ENCODE results near the gene BAK1.

Gene BAK1

DNA sequence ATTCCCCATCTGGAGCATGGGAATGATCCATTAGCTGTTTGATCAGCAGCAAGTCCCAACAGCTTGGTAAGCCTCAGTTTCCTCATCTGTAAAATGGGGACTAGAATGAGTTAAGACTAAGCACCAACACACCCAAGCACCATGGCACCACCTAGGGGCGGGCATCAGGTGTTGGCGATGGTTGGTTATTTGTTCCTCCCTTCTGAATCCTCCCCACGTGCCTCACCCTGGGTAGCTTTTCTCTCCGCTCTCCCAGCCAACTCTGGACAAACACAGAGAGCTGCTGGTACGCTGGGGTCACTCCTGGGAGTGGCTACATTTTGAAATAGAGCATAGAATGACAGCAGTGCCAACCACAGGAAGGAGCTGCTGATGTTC, 27.7 kb upstream of the BAK1 start:
- DNase-seq: peak in 2 of 3 donors; percentile 42 to 44
- peaks cover 0 to 6% (median 1%) of the 10 kb centered on the region in 4 experiments for H3K4me1 ChIP-seq (ENCODE audit: control extremely low read depth in 1 of 4, control insufficient read depth in 4 of 4, insufficient read depth in 4 of 4, low read length in 3 of 4)
- no peak overlapping the region for H3K27ac ChIP-seq (ENCODE audit: insufficient read depth in 1 of 2, low read depth in 1 of 2, low read length in 2 of 2, poor library complexity in 1 of 2, severe bottlenecking in 2 of 2)
- H3K9me3 ChIP-seq (ENCODE audit: control extremely low read depth in 1 of 5, control insufficient read depth in 4 of 5, insufficient read depth in 2 of 5, low read depth in 1 of 5, low read length in 4 of 5): peaks cover 0 to 7% (median 0%) of the 10 kb centered on the region in 5 experiments
- H3K27me3 ChIP-seq (replicated peaks in 2 of 5; ENCODE audit: control insufficient read depth in 4 of 5, insufficient read depth in 5 of 5, low read length in 4 of 5): no peaks in the 10 kb centered on the region
- POLR2A ChIA-PET: no interaction called here
- CTCF ChIA-PET: interaction anchor here (1.0 to 3.2 kb wide), 10 partner anchors 8 to 93 kb away, joined by 3 to 14 read pairs (median 4); partner anchors contain the start of gene ITPR3
- H3K4me3 ChIP-seq (ENCODE audit: control insufficient read depth in 1 of 7, extremely low read depth in 1 of 7, insufficient read depth in 4 of 7, low read depth in 2 of 7, low read length in 6 of 7): no peak overlapping the region
- 94% methylated on average over 3 of the region's 5 CpGs for WGBS (ENCODE audit: insufficient coverage)
- H3K36me3 ChIP-seq (ENCODE audit: control insufficient read depth in 4 of 4, insufficient read depth in 4 of 4, low read length in 3 of 4): no peaks in the 10 kb centered on the region

DNA sequence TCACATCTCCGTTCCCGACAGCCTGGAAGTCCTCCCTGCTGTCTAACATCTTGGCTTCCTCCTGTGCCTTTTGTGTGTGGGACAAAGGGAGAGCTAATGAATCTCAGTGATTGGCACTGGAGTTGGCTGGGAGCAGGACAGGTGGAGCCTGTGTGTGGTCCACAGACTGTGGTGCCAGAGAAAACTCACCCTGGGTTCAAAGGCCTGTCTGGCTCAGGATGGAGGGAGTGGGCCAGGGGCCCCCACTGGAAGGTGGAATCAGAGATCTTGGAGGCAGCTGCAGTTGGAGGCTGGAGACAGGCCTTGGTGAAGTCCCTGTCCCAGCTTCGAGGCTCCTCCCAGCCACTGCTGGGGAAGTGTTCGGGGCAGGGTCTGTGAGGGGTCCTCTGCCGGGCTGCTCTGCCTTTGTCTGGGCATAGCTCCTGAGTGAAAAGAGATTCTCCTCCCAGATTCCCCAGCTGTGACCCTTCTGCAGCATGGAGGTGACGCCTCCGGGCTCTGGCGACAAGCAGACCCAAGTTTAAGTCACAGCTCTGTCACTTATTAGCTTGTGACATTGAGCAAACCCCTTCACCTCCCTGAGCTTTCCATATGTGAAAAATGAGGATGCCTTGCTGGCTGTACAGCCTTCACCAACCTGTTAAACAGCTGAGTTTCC, 27.2 kb upstream of the BAK1 start:
- Histone ChIP-seq H3K36me3 (ENCODE audit: control insufficient read depth in 4 of 4, insufficient read depth in 4 of 4, low read length in 3 of 4) (no peaks in the 10 kb centered on the region), H3K9me3 (ENCODE audit: control extremely low read depth in 1 of 5, control insufficient read depth in 4 of 5, insufficient read depth in 2 of 5, low read depth in 1 of 5, low read length in 4 of 5) (peaks cover 0 to 6% (median 0%) of the 10 kb centered on the region in 5 experiments), H3K4me3 (ENCODE audit: control insufficient read depth in 1 of 7, extremely low read depth in 1 of 7, insufficient read depth in 4 of 7, low read depth in 2 of 7, low read length in 6 of 7) (no peak overlapping the region), H3K27ac (ENCODE audit: insufficient read depth in 1 of 2, low read depth in 1 of 2, low read length in 2 of 2, poor library complexity in 1 of 2, severe bottlenecking in 2 of 2) (no peak overlapping the region), H3K4me1 (ENCODE audit: control extremely low read depth in 1 of 4, control insufficient read depth in 4 of 4, insufficient read depth in 4 of 4, low read length in 3 of 4) (peaks cover 0 to 6% (median 1%) of the 10 kb centered on the region in 4 experiments), H3K27me3 (replicated peaks in 2 of 5; ENCODE audit: control insufficient read depth in 4 of 5, insufficient read depth in 5 of 5, low read length in 4 of 5) (no peaks in the 10 kb centered on the region)
- ChIA-PET CTCF (interaction anchor here (0.6 to 3.2 kb wide), 12 partner anchors 9 to 94 kb away, joined by 3 to 14 read pairs (median 4); partner anchors contain the start of genes BAK1 and ITPR3), POLR2A (no interaction called here)
- DNase-seq: no peak
- 96% methylated on average over 5 of the region's 8 CpGs for WGBS (ENCODE audit: insufficient coverage)

DNA sequence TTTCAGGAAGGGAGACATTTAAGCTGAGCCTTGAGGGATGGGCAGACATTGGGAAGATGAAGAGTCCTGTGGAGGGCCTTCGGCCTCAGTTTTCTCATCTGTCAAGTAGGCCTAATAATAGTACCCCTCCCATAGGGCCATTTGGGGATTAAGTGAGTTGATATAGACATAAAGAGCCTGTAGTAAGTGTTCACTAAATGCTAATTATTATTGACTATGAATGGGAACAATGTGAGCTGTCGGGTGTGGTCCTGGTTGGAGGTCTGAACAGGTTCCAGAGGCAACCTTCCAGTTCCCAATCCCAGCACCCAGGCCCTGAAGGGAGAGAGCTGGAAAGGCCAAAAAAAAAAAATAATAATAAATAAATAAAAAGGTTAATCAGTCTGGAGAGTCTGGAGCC, 26.6 kb upstream of the BAK1 start:
- WGBS (ENCODE audit: insufficient coverage): no CpG with 5 or more reads among the region's 2 CpGs
- POLR2A ChIA-PET: no interaction called here

DNA sequence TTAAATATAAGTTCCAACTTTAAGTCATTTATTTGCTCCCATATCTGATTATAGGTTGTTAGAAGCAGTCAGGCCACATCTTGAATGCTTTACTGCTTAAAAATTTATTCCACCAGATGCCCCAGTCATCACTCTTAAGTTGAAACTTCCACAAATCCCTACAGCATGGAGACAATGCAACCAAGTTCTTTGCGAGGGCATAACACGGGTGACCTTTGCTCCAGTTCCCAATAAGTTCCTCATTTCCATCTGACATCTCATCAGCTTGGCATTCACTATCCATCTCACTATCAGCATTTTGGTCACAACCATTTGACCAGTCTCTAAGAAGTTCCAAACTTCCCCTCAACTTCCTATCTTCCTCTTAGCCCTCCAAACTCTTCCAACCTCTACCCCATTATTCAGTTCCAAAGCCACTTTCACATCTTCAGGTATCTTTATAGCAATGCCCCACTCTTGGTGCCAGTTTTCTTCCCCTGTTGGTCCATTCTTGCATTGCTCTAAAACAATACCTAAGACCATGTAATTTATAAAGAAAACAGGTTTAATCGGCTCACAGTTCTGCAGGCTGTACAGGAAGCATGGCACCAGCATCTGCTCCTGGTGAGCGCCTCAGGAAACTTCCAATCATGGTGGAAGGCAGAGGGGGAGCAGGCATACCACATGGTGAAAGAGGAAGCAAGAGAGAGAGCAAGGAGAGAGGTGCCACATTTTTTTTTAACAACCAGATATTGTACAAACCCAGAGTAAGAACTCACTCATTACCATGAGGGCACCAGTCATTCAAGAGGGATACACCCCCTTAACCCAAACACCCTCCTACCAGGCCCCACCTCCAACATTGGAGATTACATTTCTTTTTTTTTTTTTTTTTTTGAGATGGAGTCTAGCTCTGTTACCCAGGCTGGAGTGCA, 25.1 kb upstream of the BAK1 start:
- whole genome bisulfite sequencing (ENCODE audit: insufficient coverage): 98% methylated on average over 4 of the region's 4 CpGs

More for the DNA sequence above, 26.6 kb upstream of the BAK1 start:
- DNase-seq: no peak
- no peak overlapping the region for H3K27ac ChIP-seq (ENCODE audit: insufficient read depth in 1 of 2, low read depth in 1 of 2, low read length in 2 of 2, poor library complexity in 1 of 2, severe bottlenecking in 2 of 2)
- no peaks in the 10 kb centered on the region for H3K27me3 ChIP-seq (replicated peaks in 2 of 5; ENCODE audit: control insufficient read depth in 4 of 5, insufficient read depth in 5 of 5, low read length in 4 of 5)
- no peaks in the 10 kb centered on the region for H3K36me3 ChIP-seq (ENCODE audit: control insufficient read depth in 4 of 4, insufficient read depth in 4 of 4, low read length in 3 of 4)
- CTCF ChIA-PET: interaction anchor here (0.7 to 3.2 kb wide), 8 partner anchors 9 to 94 kb away, joined by 3 to 14 read pairs (median 5); partner anchors contain the start of gene ITPR3
- no peak overlapping the region for H3K4me3 ChIP-seq (ENCODE audit: control insufficient read depth in 1 of 7, extremely low read depth in 1 of 7, insufficient read depth in 4 of 7, low read depth in 2 of 7, low read length in 6 of 7)
- peaks cover 0 to under 1% (median 0%) of the 10 kb centered on the region in 5 experiments for H3K9me3 ChIP-seq (ENCODE audit: control extremely low read depth in 1 of 5, control insufficient read depth in 4 of 5, insufficient read depth in 2 of 5, low read depth in 1 of 5, low read length in 4 of 5)
- peaks cover 0 to 6% (median 1%) of the 10 kb centered on the region in 4 experiments for H3K4me1 ChIP-seq (ENCODE audit: control extremely low read depth in 1 of 4, control insufficient read depth in 4 of 4, insufficient read depth in 4 of 4, low read length in 3 of 4)

DNA sequence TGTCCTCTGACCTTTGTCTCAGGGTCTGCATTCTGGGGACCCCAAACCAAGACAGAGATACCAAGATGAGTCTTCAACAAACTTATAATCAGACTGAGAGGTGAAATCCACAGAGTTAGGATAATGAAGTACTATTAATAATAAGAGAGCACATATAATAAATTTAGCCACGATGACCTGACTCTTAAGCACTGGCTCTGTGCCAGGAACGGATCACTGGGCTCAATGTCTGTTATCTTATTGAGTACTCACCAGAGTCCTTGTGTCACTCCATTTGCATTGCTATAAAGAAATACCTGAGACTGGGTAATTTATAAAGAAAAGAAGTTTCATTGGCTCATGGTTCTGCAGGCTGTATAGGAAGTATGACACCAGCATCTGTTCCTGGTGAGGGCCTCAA, 22.1 kb upstream of the BAK1 start:
- DNase-seq: peak in 1 of 3 donors; percentile 29
- Histone ChIP-seq H3K4me3 (ENCODE audit: control insufficient read depth in 1 of 7, extremely low read depth in 1 of 7, insufficient read depth in 4 of 7, low read depth in 2 of 7, low read length in 6 of 7) (no peak overlapping the region), H3K4me1 (ENCODE audit: control extremely low read depth in 1 of 4, control insufficient read depth in 4 of 4, insufficient read depth in 4 of 4, low read length in 3 of 4) (peaks cover 0 to 1% (median 0%) of the 10 kb centered on the region in 4 experiments), H3K9me3 (ENCODE audit: control extremely low read depth in 1 of 5, control insufficient read depth in 4 of 5, insufficient read depth in 2 of 5, low read depth in 1 of 5, low read length in 4 of 5) (no peaks in the 10 kb centered on the region), H3K27ac (ENCODE audit: insufficient read depth in 1 of 2, low read depth in 1 of 2, low read length in 2 of 2, poor library complexity in 1 of 2, severe bottlenecking in 2 of 2) (no peak overlapping the region), H3K36me3 (ENCODE audit: control insufficient read depth in 4 of 4, insufficient read depth in 4 of 4, low read length in 3 of 4) (no peaks in the 10 kb centered on the region), H3K27me3 (replicated peaks in 2 of 5; ENCODE audit: control insufficient read depth in 4 of 5, insufficient read depth in 5 of 5, low read length in 4 of 5) (no peaks in the 10 kb centered on the region)
- ChIA-PET CTCF (interaction anchor here (1.1 to 1.5 kb wide), 2 partner anchors 12 to 17 kb away, joined by 3 to 5 read pairs; no protein-coding TSS in a partner anchor), POLR2A (no interaction called here)
- WGBS (ENCODE audit: insufficient coverage): 60% methylated on average over 2 of the region's 2 CpGs

More for the DNA sequence above, 25.1 kb upstream of the BAK1 start:
- Histone ChIP-seq H3K9me3 (ENCODE audit: control extremely low read depth in 1 of 5, control insufficient read depth in 4 of 5, insufficient read depth in 2 of 5, low read depth in 1 of 5, low read length in 4 of 5) (no peaks in the 10 kb centered on the region), H3K27me3 (replicated peaks in 2 of 5; ENCODE audit: control insufficient read depth in 4 of 5, insufficient read depth in 5 of 5, low read length in 4 of 5) (no peaks in the 10 kb centered on the region), H3K36me3 (ENCODE audit: control insufficient read depth in 4 of 4, insufficient read depth in 4 of 4, low read length in 3 of 4) (no peaks in the 10 kb centered on the region), H3K27ac (ENCODE audit: insufficient read depth in 1 of 2, low read depth in 1 of 2, low read length in 2 of 2, poor library complexity in 1 of 2, severe bottlenecking in 2 of 2) (no peak overlapping the region), H3K4me3 (ENCODE audit: control insufficient read depth in 1 of 7, extremely low read depth in 1 of 7, insufficient read depth in 4 of 7, low read depth in 2 of 7, low read length in 6 of 7) (no peak overlapping the region), H3K4me1 (ENCODE audit: control extremely low read depth in 1 of 4, control insufficient read depth in 4 of 4, insufficient read depth in 4 of 4, low read length in 3 of 4) (peaks cover 0 to 6% (median 1%) of the 10 kb centered on the region in 4 experiments)
- peak in 2 of 3 donors; percentile 13 to 26 for DNase-seq
- POLR2A ChIA-PET: no interaction called here
- CTCF ChIA-PET: interaction anchor here (3.2 kb wide), 1 partner anchor 96 kb away, joined by 14 read pairs; no protein-coding TSS in a partner anchor

DNA sequence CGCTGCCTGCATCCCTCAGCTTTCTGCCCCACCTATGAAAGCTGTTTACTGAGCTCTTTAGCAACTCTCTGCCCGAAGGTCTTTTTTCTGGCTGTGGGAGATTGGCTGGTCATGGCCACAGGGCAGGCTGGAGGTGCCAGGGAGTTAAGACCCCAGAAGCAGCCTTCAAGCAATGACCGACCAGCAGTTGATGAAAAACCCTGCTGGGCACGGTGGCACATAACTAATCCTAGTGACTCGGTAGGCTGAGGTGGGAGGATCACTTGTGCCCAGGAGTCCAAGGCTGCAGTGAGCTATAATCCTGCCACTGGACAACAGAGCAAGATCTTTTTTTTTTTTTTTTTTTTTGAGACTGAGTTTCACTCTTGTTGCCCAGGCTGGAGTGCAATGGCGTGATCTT, 20.7 kb upstream of the BAK1 start:
- ChIA-PET CTCF (interaction anchor here (1.4 to 1.5 kb wide), 2 partner anchors 11 to 107 kb away, joined by 3 to 5 read pairs; no protein-coding TSS in a partner anchor), POLR2A (no interaction called here)
- no peaks in the 10 kb centered on the region for H3K36me3 ChIP-seq (ENCODE audit: control insufficient read depth in 4 of 4, insufficient read depth in 4 of 4, low read length in 3 of 4)
- H3K4me3 ChIP-seq (ENCODE audit: control insufficient read depth in 1 of 7, extremely low read depth in 1 of 7, insufficient read depth in 4 of 7, low read depth in 2 of 7, low read length in 6 of 7): no peak overlapping the region
- H3K9me3 ChIP-seq (ENCODE audit: control extremely low read depth in 1 of 5, control insufficient read depth in 4 of 5, insufficient read depth in 2 of 5, low read depth in 1 of 5, low read length in 4 of 5): no peaks in the 10 kb centered on the region
- no peak overlapping the region for H3K27ac ChIP-seq (ENCODE audit: insufficient read depth in 1 of 2, low read depth in 1 of 2, low read length in 2 of 2, poor library complexity in 1 of 2, severe bottlenecking in 2 of 2)
- DNase-seq: no peak
- 100% methylated on average over 2 of the region's 6 CpGs for WGBS (ENCODE audit: insufficient coverage)
- H3K27me3 ChIP-seq (replicated peaks in 2 of 5; ENCODE audit: control insufficient read depth in 4 of 5, insufficient read depth in 5 of 5, low read length in 4 of 5): no peaks in the 10 kb centered on the region
- H3K4me1 ChIP-seq (ENCODE audit: control extremely low read depth in 1 of 4, control insufficient read depth in 4 of 4, insufficient read depth in 4 of 4, low read length in 3 of 4): peaks cover 0 to 5% (median 0%) of the 10 kb centered on the region in 4 experiments

Measured in common myeloid progenitor, CD34-positive (primary cell).